ENCODE measurements around the gene PRKACG. TPM values are rescaled to one million over a fixed set of nuclear protein-coding genes. Genes with fewer than 3 reads are reported as not detected.

The PRKACG gene
- polyA plus RNA-seq, 1 donor (not counting 4 experiments of a cell fraction or from before 2014, with no cell fraction given) = not detected

DNA sequence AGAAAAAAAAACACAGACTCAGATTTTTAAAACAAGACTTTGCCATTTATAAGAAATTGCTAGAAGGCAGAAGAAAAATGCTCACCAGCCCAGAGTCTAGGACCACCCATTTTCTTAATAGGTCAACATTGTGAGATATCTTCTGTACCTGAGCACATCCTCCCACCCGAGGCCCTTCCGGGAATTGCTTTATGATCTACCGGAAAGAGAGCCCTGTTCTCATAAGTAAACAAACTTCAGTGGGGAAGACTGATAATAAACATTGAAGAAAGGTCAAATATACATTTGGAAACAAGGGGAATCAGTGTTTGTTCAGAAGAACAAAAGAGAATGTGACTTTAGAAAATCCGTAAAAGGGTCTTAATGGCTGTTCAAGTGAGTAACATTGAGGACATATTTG lies 44.4 kb downstream of the PRKACG start:
- TF ChIP-seq, protein P1, sequence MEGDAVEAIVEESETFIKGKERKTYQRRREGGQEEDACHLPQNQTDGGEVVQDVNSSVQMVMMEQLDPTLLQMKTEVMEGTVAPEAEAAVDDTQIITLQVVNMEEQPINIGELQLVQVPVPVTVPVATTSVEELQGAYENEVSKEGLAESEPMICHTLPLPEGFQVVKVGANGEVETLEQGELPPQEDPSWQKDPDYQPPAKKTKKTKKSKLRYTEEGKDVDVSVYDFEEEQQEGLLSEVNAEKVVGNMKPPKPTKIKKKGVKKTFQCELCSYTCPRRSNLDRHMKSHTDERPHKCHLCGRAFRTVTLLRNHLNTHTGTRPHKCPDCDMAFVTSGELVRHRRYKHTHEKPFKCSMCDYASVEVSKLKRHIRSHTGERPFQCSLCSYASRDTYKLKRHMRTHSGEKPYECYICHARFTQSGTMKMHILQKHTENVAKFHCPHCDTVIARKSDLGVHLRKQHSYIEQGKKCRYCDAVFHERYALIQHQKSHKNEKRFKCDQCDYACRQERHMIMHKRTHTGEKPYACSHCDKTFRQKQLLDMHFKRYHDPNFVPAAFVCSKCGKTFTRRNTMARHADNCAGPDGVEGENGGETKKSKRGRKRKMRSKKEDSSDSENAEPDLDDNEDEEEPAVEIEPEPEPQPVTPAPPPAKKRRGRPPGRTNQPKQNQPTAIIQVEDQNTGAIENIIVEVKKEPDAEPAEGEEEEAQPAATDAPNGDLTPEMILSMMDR (optimal IDR thresholded peaks at IDR 0.05 in 1 of 3, IDR thresholded peaks at IDR 0.05 in 1 of 3, conservative IDR thresholded peaks at IDR 0.05 in 1 of 3; ENCODE audit: extremely low read depth in 1 of 3, insufficient read depth in 2 of 3, low read length in 3 of 3) = no peak
- TF ChIP-seq EZH2 (IDR thresholded peaks at IDR 0.05; ENCODE audit: low read length) = no peak
- no peaks in the 10 kb centered on the region for H3K4me1 ChIP-seq (ENCODE audit: control insufficient read depth, extremely low read depth, insufficient read depth, low read length)
- FAIRE-seq (no peak), DNase-seq (ENCODE audit: low read depth, low spot score) (no peak)
- H3K27ac ChIP-seq (ENCODE audit: control insufficient read depth, insufficient read depth, low read length) = no peak overlapping the region
- no peak overlapping the region for H3K4me3 ChIP-seq (ENCODE audit: control insufficient read depth in 2 of 3, extremely low read depth in 1 of 3, insufficient read depth in 2 of 3, low read depth in 1 of 3, low read length in 3 of 3)
- H3K79me2 ChIP-seq (ENCODE audit: control insufficient read depth, insufficient read depth, low read length) = no peaks in the 10 kb centered on the region
- no peaks in the 10 kb centered on the region for H3K9me1 ChIP-seq (ENCODE audit: control insufficient read depth, extremely low read depth, insufficient read depth, low read length)
- H3K9me3 ChIP-seq (ENCODE audit: control insufficient read depth, low read depth, low read length) = no peaks in the 10 kb centered on the region
- dilution Hi-C loops (cut with MboI; ENCODE audit: extremely low pct_ligation_motif_present, low sequenced_read_pairs) = no loop called here
- H3K4me2 ChIP-seq (ENCODE audit: control insufficient read depth, extremely low read depth, insufficient read depth, low read depth, low read length) = no peak overlapping the region
- H3K36me3 ChIP-seq (ENCODE audit: control insufficient read depth in 2 of 2, extremely low read depth in 1 of 2, insufficient read depth in 2 of 2, low read length in 2 of 2) = no peaks in the 10 kb centered on the region
- H3K27me3 ChIP-seq (ENCODE audit: control insufficient read depth, extremely low read depth, insufficient read depth, low read length) = no peaks in the 10 kb centered on the region
- H4K20me1 ChIP-seq (ENCODE audit: control insufficient read depth, extremely low read depth, insufficient read depth, low read length) = no peaks in the 10 kb centered on the region
- no peak overlapping the region for H3K9ac ChIP-seq (ENCODE audit: control insufficient read depth, extremely low read depth, insufficient read depth, low read length)
- H2AFZ ChIP-seq (ENCODE audit: control insufficient read depth, low read length) = no peak overlapping the region

DNA sequence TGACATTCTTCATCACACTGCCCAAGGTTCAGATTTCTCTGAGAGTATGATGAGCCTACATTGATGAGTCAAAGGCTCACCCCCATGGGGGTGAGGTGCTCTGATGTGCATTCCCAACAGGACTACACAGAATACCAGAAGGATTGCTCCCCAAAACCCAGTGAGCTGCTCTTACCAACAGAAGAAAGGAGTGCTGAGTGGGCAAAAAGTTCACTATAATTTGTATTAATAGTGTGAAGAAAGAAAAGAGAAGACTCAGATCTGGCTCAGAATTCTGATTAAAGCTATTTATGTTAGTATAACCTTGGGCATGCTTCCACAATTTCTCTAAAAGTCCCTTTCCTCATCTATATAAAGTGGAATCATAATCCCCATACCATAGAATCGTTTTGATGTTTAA lies 46.1 kb downstream of the PRKACG start:
- Histone ChIP-seq H3K9me3 (ENCODE audit: control insufficient read depth, low read depth, low read length) (no peaks in the 10 kb centered on the region), H3K9ac (ENCODE audit: control insufficient read depth, extremely low read depth, insufficient read depth, low read length) (no peak overlapping the region), H3K9me1 (ENCODE audit: control insufficient read depth, extremely low read depth, insufficient read depth, low read length) (no peaks in the 10 kb centered on the region), H3K27ac (ENCODE audit: control insufficient read depth, insufficient read depth, low read length) (no peak overlapping the region), H3K27me3 (ENCODE audit: control insufficient read depth, extremely low read depth, insufficient read depth, low read length) (no peaks in the 10 kb centered on the region), H4K20me1 (ENCODE audit: control insufficient read depth, extremely low read depth, insufficient read depth, low read length) (no peaks in the 10 kb centered on the region), H2AFZ (ENCODE audit: control insufficient read depth, low read length) (no peak overlapping the region), H3K36me3 (ENCODE audit: control insufficient read depth in 2 of 2, extremely low read depth in 1 of 2, insufficient read depth in 2 of 2, low read length in 2 of 2) (no peaks in the 10 kb centered on the region), H3K4me3 (ENCODE audit: control insufficient read depth in 2 of 3, extremely low read depth in 1 of 3, insufficient read depth in 2 of 3, low read depth in 1 of 3, low read length in 3 of 3) (no peak overlapping the region), H3K4me2 (ENCODE audit: control insufficient read depth, extremely low read depth, insufficient read depth, low read depth, low read length) (no peak overlapping the region), H3K79me2 (ENCODE audit: control insufficient read depth, insufficient read depth, low read length) (no peaks in the 10 kb centered on the region), H3K4me1 (ENCODE audit: control insufficient read depth, extremely low read depth, insufficient read depth, low read length) (no peaks in the 10 kb centered on the region)
- dilution Hi-C loops (cut with MboI; ENCODE audit: extremely low pct_ligation_motif_present, low sequenced_read_pairs) = no loop called here
- TF ChIP-seq EZH2 (IDR thresholded peaks at IDR 0.05; ENCODE audit: low read length) = no peak
- TF ChIP-seq, protein P1 (optimal IDR thresholded peaks at IDR 0.05 in 1 of 3, IDR thresholded peaks at IDR 0.05 in 1 of 3, conservative IDR thresholded peaks at IDR 0.05 in 1 of 3; ENCODE audit: extremely low read depth in 1 of 3, insufficient read depth in 2 of 3, low read length in 3 of 3) = no peak
- FAIRE-seq (no peak), DNase-seq (ENCODE audit: low read depth, low spot score) (no peak)
